Gastroesophageal sphincter (tissue), 3 donors: ENCODE results near the gene MPPED1.

Source experiments
- CTCF ChIP-seq, 4 experiments: fragments of 200-600 bp in 2 of 4; fragments of 450-650 bp in 2 of 4; sonication (generic) in 1 of 4; IDR thresholded peaks; one replicate each; pipeline ENCODE4 v1.5.1; 2017 to 2019; ENCODE audit warnings: antibody characterized with exemption in 4 of 4, mild to moderate bottlenecking in 2 of 4, moderate library complexity in 2 of 4
- POLR2AphosphoS5 ChIP-seq: sonication (generic); formaldehyde crosslinking; IDR thresholded peaks from one replicate; pipeline ENCODE4 v1.6.1; 2017; ENCODE audit warnings: antibody characterized with exemption

- TF ChIP-seq POLR2AphosphoS5 (no peak), CTCF (IDR thresholded peaks at IDR 0.05) (no peak)
These were observed 5.7 kb downstream of the MPPED1 start for GRCh38 chr22:43417555-43417954.
